HG03060 (cell line): ENCODE results near the gene LRMDA.
"Not testable (repeated sequence)": the region's sequence is repeated elsewhere in the genome, so short reads cannot be mapped to it uniquely, and the experiment has no call there.

Experiments used
- ATAC-seq: cut with Tn5 transposase; IDR thresholded peaks from one replicate; pipeline ENCODE4 v1.9.1; 2021; ENCODE audit warnings: low read depth, moderate number of reproducible peaks; ENCODE audit not compliant: unreplicated experiment

LRMDA gene

GRCh38 chr10:76563286-76563685 lies 1131.9 kb downstream of the LRMDA start:
- ATAC-seq = no peak

GRCh38 chr10:76572021-76572420 lies 1140.6 kb downstream of the LRMDA start:
- ATAC-seq = no peak

GRCh38 chr10:76576276-76576962 lies 1145.0 kb downstream of the LRMDA start:
- no peak for ATAC-seq

GRCh38 chr10:76577455-76577854 lies 1146.0 kb downstream of the LRMDA start:
- no peak for ATAC-seq

GRCh38 chr10:76581506-76582256 lies 1150.3 kb downstream of the LRMDA start:
- ATAC-seq = no peak

GRCh38 chr10:76582531-76582930 lies 1151.1 kb downstream of the LRMDA start:
- no peak for ATAC-seq

- ATAC-seq = no peak
These were observed 1152.3 kb downstream of the LRMDA start for GRCh38 chr10:76583711-76584161.

- ATAC-seq = not testable (repeated sequence)
These were observed 1153.0 kb downstream of the LRMDA start for GRCh38 chr10:76584466-76584865.
